Stimulated activated CD4-positive, alpha-beta T cell treated with anti-CD3 and anti-CD28 coated beads, Interleukin-15, amount 100 ng/mL, for 24 hours (primary cell): ENCODE measurements around the gene UTP14A.

Source experiments
- DNase-seq: peaks from one replicate; pipeline ENCODE4 v3.0.0-alpha.2; 2020

Gene UTP14A

DNA sequence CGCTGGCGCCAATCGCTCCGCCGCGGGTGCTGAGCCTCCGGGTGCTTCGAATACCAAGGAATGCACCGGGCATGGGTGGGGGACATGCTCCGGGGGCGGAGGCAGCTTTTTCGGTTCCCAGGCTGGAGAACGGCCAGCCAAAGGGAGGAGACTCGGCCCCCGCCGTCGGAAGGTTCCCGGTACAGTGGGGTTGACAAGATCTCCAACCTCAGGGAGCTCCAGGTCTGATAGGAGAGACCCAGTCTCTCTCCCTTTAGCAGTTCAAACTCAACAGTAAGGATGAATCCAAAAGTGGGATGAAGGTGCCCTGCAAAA is 47.3 kb downstream of the UTP14A start:
- no peak for DNase-seq

DNA sequence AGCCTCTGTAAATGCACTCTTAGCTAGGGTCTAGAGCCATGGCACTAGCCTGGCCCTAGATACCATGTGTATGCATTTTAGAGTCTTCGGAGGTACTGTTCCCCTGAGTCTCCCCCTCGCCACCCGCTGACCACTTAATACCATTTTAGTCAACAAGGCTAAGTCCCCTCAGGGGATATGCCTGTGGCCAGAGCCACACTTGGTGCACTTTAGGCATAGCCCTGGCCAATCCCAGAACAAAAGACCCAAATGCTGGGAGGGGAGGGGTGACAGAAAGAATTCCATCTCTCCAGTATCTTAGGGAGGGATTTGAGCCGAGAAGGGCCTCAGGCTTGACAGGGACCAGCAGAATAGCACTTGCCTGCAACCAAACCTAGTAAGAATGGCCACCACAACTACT is 47.9 kb downstream of the UTP14A start:
- DNase-seq = no peak

DNA sequence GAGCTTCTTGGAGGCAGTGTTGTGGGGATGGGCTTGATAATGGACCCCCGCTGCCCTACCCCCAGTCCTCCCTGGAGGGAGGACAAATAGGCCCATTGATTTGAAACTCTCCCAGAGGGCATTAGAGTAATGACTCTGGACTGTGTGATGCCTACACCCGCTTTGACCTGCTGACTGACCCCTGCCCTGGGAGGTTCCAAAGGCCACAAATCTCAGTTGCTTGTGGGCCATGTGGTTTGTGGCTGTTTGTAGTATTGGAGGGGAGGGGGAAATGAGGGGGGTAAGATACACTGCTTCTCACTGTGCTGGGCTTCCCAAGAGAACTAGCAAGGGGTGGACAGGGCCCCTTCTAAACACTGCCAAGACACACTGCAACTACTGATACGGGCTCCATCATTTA is 48.8 kb downstream of the UTP14A start:
- DNase-seq = no peak

DNA sequence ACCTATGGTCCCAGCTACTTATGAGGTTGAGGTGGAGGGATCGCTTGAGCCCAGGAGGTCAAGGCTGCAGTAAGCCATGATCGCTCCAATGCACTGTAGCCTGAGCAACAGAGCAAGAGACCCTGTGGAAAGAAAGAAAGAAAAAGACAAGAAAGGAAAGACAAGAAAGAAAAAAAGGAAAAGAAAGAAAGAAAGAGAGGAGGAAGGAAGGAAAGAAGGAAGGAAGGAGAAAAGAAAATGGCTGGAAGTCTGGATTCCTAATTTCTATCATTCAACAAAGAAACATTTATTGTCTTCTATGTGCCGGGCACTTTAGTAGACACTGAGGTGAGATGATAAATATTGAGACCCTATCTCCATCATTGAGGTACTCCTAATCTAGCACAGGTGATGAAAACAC is 49.7 kb downstream of the UTP14A start:
- DNase-seq = no peak

DNA sequence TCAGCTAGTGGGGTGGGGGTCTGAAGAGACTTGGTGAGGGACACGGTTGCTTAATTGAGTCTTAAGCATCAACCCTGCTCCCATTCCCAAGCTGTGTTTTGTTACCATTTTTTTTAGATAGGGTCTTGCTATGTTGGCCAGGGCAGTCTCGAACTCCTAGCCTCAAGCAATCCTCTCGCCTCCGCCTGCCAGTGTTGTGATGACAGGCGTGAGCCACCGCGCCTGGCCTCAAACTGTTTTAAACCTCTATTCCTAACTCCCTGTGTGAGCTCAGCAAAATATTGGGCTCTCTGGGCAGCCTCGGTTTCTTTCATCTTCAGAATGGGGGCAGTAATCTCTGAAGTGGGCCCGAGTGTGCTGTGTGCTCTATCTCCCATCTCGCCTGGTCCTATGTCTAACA is 50.2 kb downstream of the UTP14A start:
- DNase-seq = no peak

DNA sequence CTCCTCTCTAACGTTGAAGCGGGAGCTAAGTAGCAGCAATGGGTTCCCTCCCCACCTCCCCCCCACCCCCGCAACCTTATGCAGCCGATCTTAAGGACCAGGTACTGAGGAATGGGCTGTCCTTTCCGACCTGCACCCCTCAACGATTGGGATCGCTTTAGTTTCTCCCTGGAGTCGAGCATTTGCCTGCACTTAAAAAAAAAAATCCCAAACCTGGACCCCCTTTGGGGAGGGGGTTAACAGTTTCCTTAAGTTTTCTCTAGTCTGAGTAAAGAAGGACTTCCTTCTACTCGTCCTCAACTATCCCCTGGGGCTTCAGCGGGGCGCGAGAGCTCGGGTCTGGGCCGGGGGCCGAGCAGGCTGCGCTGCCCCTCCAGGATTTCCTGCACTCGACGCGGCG is 50.8 kb downstream of the UTP14A start:
- DNase-seq = no peak

DNA sequence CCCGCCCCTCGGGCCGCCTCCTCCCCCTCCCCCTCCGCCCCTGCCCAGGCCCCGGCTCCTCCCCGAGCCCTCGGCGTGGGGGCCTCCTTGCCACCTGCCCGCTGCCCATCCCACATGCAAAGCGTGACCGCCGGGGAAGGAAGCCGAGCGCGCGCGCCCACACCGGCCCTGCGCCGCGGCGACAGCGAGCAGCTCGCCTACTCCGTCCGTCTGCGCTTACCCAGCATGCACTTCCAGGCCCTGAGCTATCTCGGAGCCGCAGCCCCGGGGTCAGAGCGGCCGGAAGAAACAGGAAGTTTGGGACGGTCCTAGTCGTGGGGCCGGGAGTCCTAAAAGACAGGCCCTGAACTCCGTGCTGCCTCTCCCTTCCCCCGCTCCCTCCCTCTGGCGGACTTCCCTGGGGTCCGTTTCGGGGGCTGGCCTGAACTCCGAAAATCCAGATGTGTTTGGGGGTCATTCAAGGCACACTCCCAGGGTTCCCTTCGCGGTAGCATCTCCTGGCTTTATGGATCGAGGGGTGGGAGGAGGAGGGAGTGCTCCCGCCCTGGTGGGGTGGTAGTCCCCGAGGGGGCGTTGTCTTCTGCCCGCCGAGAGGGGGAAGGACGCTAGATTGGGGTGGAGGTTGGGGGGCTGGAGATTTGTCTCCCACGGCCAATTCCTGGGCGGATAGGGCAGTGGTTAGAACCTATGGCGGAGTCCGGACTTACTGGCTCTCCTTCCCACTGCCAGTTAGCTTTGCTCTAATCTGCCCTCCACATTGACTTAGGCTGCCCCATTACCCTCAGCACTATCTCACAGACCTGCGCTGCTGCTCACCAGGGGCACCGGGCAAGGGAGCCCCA is 51.5 kb downstream of the UTP14A start:
- peak; percentile 66 for DNase-seq

DNA sequence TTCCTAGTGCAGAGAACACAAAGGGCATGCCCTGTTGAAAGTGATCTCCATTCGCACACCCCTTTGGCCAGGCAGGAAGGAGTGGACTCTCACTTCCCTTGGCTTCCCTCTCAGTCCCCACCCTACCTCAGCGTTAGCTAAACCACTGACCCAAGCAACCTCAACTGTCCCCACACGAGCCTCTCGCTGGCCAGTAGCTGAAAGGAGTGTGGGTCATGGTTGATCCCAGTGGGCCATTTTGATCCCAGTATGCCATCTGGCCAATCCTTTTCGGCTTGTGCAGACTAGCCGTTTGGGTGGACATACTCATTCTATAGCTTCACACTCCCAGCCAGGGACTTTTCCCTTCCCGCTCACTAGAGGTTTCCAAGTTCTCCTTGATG is 52.1 kb downstream of the UTP14A start:
- no peak for DNase-seq

DNA sequence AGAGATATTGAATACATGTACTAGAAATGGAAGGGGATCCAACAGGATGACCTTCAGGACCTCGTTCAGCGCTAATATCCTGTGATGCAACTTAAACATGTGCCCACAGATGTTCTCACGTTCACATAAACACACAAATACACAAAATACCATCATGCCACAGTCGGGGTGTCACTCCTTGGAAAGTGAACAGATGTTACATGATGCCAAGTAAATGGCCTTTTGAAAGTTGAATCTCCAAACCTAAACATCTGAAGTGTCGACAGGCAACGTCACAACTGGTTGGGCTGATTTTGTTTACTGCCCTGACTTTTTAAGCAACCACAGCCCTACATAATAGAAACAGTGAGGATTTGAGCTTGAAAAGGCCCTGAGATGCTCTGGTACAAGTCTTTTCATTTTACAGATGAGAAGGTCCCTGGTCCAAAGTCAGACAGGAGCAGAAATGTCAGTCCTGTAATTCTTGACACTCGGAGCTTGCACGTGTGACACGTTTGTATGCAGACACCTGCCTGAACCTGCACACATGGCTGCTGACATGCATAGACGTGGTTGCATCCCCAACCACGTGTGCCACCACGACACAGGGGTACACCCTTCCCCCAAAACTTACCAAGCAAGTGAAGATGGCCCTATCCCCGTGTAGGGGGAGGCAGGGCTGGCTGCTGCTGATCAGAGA is 53.0 kb downstream of the UTP14A start:
- DNase-seq = no peak

DNA sequence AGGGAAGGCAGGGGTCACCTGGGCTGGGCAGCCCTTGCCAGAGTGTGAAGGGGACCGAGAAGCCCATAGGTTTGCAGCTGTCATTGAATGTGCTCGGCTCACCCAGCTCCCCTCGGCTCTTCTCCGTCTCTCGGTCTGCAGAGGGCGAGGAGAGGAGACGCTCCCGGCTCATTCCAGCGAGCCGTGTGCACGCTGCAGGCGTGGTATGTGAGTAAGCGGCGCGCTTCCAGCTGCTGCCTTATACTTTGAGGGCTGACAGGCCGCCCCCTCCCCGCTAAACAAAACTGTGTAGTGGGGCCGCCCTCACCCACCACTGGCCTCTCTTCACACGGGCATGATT is 53.5 kb downstream of the UTP14A start:
- DNase-seq = no peak

DNA sequence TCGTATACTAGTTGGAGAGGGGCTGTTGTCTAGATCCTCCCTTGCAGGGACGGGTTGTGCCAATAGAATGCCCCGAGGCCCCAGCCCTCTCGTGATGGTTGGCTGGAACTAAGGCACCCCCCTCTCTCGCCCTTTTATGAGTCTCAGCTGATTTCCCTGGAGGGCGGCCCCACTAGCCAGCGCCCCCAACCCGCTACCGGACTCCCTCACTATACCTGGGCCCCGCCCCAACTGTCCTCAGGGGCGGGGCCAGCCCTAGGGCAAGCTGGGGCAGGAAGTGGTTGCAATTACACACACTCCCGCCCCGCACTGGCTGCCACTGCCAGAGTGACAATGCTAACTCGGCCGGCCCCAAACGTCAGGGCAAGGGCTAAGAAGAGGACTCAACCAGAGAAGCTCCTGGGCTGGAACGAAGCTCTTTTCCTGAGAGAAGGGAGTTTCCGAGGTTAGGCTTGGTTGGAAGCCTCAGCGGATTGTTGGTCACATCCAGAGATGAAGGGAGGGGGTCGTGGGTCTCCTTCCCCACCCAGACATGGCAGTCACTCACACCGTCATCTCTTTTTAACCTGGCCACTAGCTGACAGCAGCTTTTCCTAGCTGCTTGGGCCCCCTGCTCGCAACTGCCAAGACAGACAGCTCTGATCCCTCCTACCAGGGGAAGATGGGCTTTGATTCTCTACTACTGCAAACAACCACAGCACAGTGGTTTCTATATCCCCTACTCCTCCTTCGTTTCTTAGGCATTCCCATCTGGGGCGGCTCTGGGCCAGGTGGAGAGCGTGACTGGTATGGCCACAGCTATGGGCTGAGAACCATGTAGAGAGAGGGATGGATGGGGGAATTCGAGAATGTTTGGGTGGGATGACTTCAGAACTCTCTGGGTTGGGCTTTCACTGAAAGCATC is 55.5 kb downstream of the UTP14A start:
- peak; percentile 81 for DNase-seq

DNA sequence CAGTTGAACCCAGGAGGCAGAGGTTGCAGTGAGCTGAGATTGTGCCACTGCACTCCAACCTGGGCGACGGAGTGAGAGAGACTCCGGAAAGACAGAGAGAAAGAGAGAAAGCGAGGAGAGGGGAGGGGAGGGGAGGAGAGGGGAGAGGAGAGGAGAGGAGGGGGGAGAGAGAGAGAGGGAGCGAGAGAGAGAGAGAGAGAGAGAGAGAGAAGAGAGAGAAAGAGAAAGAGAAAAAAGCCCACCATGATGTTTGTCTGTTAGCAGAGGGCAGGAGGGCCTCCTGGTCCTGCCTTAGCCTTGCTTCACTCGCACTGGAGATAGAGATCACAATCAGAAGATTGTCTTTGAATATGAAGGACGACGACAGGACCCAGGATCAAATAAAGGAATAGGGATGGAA is 57.8 kb downstream of the UTP14A start:
- no peak for DNase-seq

DNA sequence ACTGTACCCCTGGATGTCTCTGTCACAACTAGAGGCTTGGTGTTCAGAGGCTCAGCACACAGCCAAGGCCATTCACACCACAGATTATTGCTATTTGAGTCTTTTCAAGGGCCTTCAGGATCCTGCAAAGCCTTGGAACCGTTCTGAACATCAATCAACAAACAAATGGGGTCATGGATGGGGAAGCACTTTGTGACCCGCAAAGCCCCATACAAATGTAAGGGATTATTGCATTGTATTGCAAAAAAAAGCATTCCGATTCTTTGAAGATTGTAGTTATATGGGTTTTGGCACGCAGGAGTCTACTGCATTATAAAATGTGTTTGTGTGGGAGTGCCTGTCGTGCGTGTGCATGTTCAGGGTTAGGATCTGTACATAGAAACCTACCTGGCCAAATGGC is 59.2 kb downstream of the UTP14A start:
- no peak for DNase-seq

DNA sequence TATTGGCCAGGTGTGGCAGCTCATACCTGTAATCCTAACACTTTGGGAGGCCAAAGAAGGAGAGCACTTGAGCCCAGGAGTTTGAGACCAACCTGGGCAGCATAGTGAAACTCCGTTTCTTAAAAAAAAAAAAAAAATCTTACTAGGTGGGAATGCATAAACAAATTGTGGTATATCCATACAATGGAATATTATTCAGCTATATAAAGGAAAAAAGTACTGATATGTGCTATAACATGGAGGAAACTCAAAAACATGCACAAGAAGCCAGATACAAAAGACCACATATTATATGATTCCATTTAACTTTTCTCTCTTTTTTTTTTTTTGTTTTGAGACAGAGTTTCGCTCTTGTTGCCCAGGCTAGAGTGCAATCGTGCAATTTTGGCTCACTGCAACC is 63.0 kb downstream of the UTP14A start:
- DNase-seq = no peak

DNA sequence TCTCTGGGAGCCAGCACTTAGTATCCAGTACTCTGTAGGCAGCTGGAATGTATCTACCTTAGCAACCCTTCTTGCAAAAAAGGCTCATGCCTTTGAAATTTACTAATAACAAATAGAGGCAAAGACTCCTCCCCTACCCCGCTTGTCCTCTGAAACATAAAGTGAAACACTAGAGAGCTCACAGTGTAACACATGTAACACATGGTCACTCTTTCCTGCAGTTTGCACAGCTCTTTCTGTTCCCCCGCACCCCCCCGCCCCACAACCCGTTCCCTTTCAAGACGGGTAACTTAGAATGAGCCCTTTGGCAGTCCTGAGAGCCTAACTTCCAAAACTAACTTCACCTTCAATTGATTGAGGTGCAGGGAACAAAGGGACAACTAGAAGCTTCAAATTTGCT is 70.5 kb downstream of the UTP14A start:
- no peak for DNase-seq
